H9 (cell line): ENCODE measurements around the gene KRT6A. TPM values are rescaled to one million over a fixed set of nuclear protein-coding genes. Genes with fewer than 3 reads are reported as not detected.

ENCODE experiments used
- DNase-seq: peaks from one replicate; pipeline ENCODE4 v3.0.0-alpha.2; 2017
- H2AFZ ChIP-seq: one replicate; pipeline ENCODE4 v1.6.1; 2013; ENCODE audit warnings: mild to moderate bottlenecking, low read length, control low read depth, moderate library complexity
- H2AK5ac ChIP-seq: 2 replicates; pipeline ENCODE4 v1.6.1; 2013; ENCODE audit warnings: low read length, control low read depth, mixed read lengths; ENCODE audit not compliant: insufficient read length
- H2BK120ac ChIP-seq: one replicate; pipeline ENCODE4 v1.6.1; 2013; ENCODE audit warnings: low read depth, mild to moderate bottlenecking, low read length, control low read depth, inconsistent platforms; ENCODE audit not compliant: poor library complexity, severe bottlenecking
- H2BK12ac ChIP-seq: 2 replicates; pipeline ENCODE4 v1.6.1; 2013; ENCODE audit warnings: low read length, control low read depth, mixed read lengths, low read depth; ENCODE audit not compliant: insufficient read length
- H2BK15ac ChIP-seq: 2 replicates; pipeline ENCODE4 v1.6.1; 2013; ENCODE audit warnings: low read depth, low read length, control low read depth
- H2BK20ac ChIP-seq: one replicate; pipeline ENCODE4 v1.6.1; 2013; ENCODE audit warnings: low read depth, mild to moderate bottlenecking, low read length, control low read depth, inconsistent platforms; ENCODE audit not compliant: poor library complexity, severe bottlenecking
- H2BK5ac ChIP-seq: 2 replicates; pipeline ENCODE4 v1.6.1; 2013; ENCODE audit warnings: low read length, control low read depth, mixed read lengths; ENCODE audit not compliant: insufficient read length
- H3K14ac ChIP-seq: 2 replicates; pipeline ENCODE4 v1.6.1; 2013; ENCODE audit warnings: low read length, control low read depth; ENCODE audit not compliant: insufficient read depth
- H3K18ac ChIP-seq: 2 replicates; pipeline ENCODE4 v1.6.1; 2013; ENCODE audit warnings: low read depth, mild to moderate bottlenecking, mixed read lengths, low read length, control low read depth; ENCODE audit not compliant: insufficient read length
- H3K23ac ChIP-seq: 2 replicates; pipeline ENCODE4 v1.6.1; 2013; ENCODE audit warnings: low read length, control low read depth, mixed read lengths, low read depth; ENCODE audit not compliant: insufficient read length
- H3K23me2 ChIP-seq: 2 replicates; pipeline ENCODE4 v1.6.1; 2013; ENCODE audit warnings: low read depth, mild to moderate bottlenecking, mixed read lengths, low read length, control low read depth; ENCODE audit not compliant: insufficient read length, poor library complexity, severe bottlenecking
- H3K27ac ChIP-seq: 2 replicates; pipeline ENCODE4 v1.5.1; 2013; ENCODE audit warnings: low read length, control low read depth, mixed read lengths, low read depth; ENCODE audit not compliant: insufficient read length
- H3K27me3 ChIP-seq: 2 replicates; pipeline ENCODE4 v1.6.1; 2013; ENCODE audit warnings: low read length, control low read depth, inconsistent platforms; ENCODE audit not compliant: insufficient read depth
- H3K4ac ChIP-seq: 2 replicates; pipeline ENCODE4 v1.6.1; 2013; ENCODE audit warnings: low read depth, mild to moderate bottlenecking, control low read depth, inconsistent platforms, low read length, moderate library complexity
- H3K4me1 ChIP-seq: 2 replicates; pipeline ENCODE4 v1.6.1; 2013; ENCODE audit warnings: low read length, control low read depth, inconsistent platforms; ENCODE audit not compliant: insufficient read depth
- H3K4me2 ChIP-seq: 2 replicates; pipeline ENCODE4 v1.6.1; 2013; ENCODE audit warnings: low read length, control low read depth, mixed read lengths; ENCODE audit not compliant: insufficient read length, insufficient read depth
- H3K56ac ChIP-seq: 2 replicates; pipeline ENCODE4 v1.6.1; 2013; ENCODE audit warnings: low read depth, mild to moderate bottlenecking, mixed read lengths, low read length, control low read depth; ENCODE audit not compliant: insufficient read length
- H3K79me1 ChIP-seq: 2 replicates; pipeline ENCODE4 v1.6.1; 2013; ENCODE audit warnings: low read depth, mild to moderate bottlenecking, moderate library complexity, low read length, control low read depth, inconsistent platforms; ENCODE audit not compliant: insufficient read depth, poor library complexity, severe bottlenecking
- H3K79me2 ChIP-seq: 2 replicates; pipeline ENCODE4 v1.6.1; 2013; ENCODE audit warnings: low read length, control low read depth, inconsistent platforms; ENCODE audit not compliant: insufficient read depth
- H3K9ac ChIP-seq: 2 replicates; pipeline ENCODE4 v1.6.1; 2013; ENCODE audit warnings: low read length, control low read depth, mixed read lengths; ENCODE audit not compliant: insufficient read length; ENCODE audit errors: extremely low read depth
- H3K9me3 ChIP-seq: one replicate; pipeline ENCODE4 v1.6.1; 2013; ENCODE audit warnings: low read depth, low read length, inconsistent platforms; ENCODE audit not compliant: control insufficient read depth
- H3T11ph ChIP-seq: one replicate; pipeline ENCODE4 v1.6.1; 2013; ENCODE audit warnings: mild to moderate bottlenecking, low read length, control low read depth, inconsistent platforms
- H4K20me1 ChIP-seq: one replicate; pipeline ENCODE4 v1.6.1; 2013; ENCODE audit not compliant: control insufficient read depth, insufficient read length, insufficient read depth
- H4K5ac ChIP-seq: 2 replicates; pipeline ENCODE4 v1.6.1; 2013; ENCODE audit warnings: low read depth, mild to moderate bottlenecking, mixed read lengths, low read length, control low read depth; ENCODE audit not compliant: insufficient read length
- H4K8ac ChIP-seq: replicated peaks from 2 replicates; pipeline ENCODE4 v1.6.1; 2013; ENCODE audit warnings: low read length, control low read depth, mixed read lengths, low read depth; ENCODE audit not compliant: insufficient read length
- H4K91ac ChIP-seq: 2 replicates; pipeline ENCODE4 v1.6.1; 2013; ENCODE audit warnings: low read depth, mild to moderate bottlenecking, moderate library complexity, mixed read lengths, low read length, control low read depth; ENCODE audit not compliant: insufficient read length
- H3K27ac Mint-ChIP-seq, 3 experiments: 2 replicates in 2 of 3; 3 replicates in 1 of 3; pipeline ENCODE4 v1.8.0; 2020 to 2021; ENCODE audit warnings: mixed read lengths in 3 of 3, mild to moderate bottlenecking in 1 of 3, moderate library complexity in 1 of 3
- H3K27me3 Mint-ChIP-seq: 2 replicates; pipeline ENCODE4 v1.8.0; 2021; ENCODE audit warnings: low read depth, mild to moderate bottlenecking, moderate library complexity, mixed read lengths
- H3K36me3 Mint-ChIP-seq, 3 experiments: 2 replicates in 2 of 3; 3 replicates in 1 of 3; pipeline ENCODE4 v1.8.0; 2020 to 2021; ENCODE audit warnings: low read depth in 3 of 3, mixed read lengths in 3 of 3; ENCODE audit not compliant: insufficient read depth in 1 of 3
- H3K4me1 Mint-ChIP-seq, 2 experiments: 2 replicates each; pipeline ENCODE4 v1.8.0; 2020; ENCODE audit warnings: mixed read lengths in 2 of 2
- H3K4me3 Mint-ChIP-seq, 2 experiments: 2 replicates in 1 of 2; 3 replicates in 1 of 2; pipeline ENCODE4 v1.8.0; 2020 to 2021; ENCODE audit warnings: mild to moderate bottlenecking in 2 of 2, mixed read lengths in 2 of 2, moderate library complexity in 1 of 2
- H3K9me3 Mint-ChIP-seq, 2 experiments: 2 replicates in 1 of 2; 3 replicates in 1 of 2; pipeline ENCODE4 v1.8.0; 2020; ENCODE audit warnings: mild to moderate bottlenecking in 2 of 2, mixed read lengths in 2 of 2, moderate library complexity in 1 of 2
- CTCF ChIP-seq: fragments of 200-600 bp; sonication (generic); conservative IDR thresholded peaks from 3 replicates; pipeline ENCODE4 v1.8.0; 2021; ENCODE audit warnings: antibody characterized with exemption, mild to moderate bottlenecking
- WGBS: extraction: QIAGEN DNeasy Blood & Tissue Kit; methylation state at CpG from one replicate; pipeline ENCODE4 v1.1.7; 2013; ENCODE audit warnings: missing lambda C conversion rate, low lambda C conversion rate, mixed read lengths; ENCODE audit not compliant: insufficient read length; ENCODE audit errors: extremely low coverage; 5-methylcytosine and 5-hydroxymethylcytosine counted together
- total RNA-seq: library from RNA; stranded (reverse); gene quantifications from 2 replicates; pipeline ENCODE4 v1.2.1, GENCODE V29; 2021

KRT6A gene
- total RNA-seq, 1 experiment from 2014 or later = not detected

- Histone ChIP-seq H2AFZ (no peak within 1 kb of the TSS), H2BK15ac (no peak within 1 kb of the TSS), H4K8ac (no peak within 1 kb of the TSS), H4K20me1 (no peaks in the 10 kb centered on the region), H2BK5ac (no peak within 1 kb of the TSS), H3K56ac (no peak within 1 kb of the TSS), H4K5ac (no peak within 1 kb of the TSS), H3T11ph (no peak within 1 kb of the TSS), H2BK120ac (no peak within 1 kb of the TSS), H3K4me2 (no peak within 1 kb of the TSS), H2BK20ac (no peak within 1 kb of the TSS), H2AK5ac (no peak within 1 kb of the TSS), H3K23ac (no peak within 1 kb of the TSS), H3K4me1 (no peaks in the 10 kb centered on the region), H3K9me3 (no peaks in the 10 kb centered on the region), H3K9ac (no peak within 1 kb of the TSS), H3K14ac (no peak within 1 kb of the TSS), H3K23me2 (no peaks in the 10 kb centered on the region), H3K79me2 (no peaks in the 10 kb centered on the region), H3K79me1 (no peaks in the 10 kb centered on the region), H3K27me3 (peaks cover 3% of the 10 kb centered on the region; the same call in 1 of the 2 replicates), H2BK12ac (no peak within 1 kb of the TSS), H3K27ac (no peak within 1 kb of the TSS), H3K18ac (no peak within 1 kb of the TSS), H4K91ac (no peak within 1 kb of the TSS), H3K4ac (no peak within 1 kb of the TSS)
- peaks cover 14% of the 10 kb centered on the region in 2 experiments for H3K4me1 Mint-ChIP-seq
- no peaks in the 10 kb centered on the region; a peak in 1 of 5 replicates for H3K9me3 Mint-ChIP-seq
- peaks cover 24% of the 10 kb centered on the region for H3K27me3 Mint-ChIP-seq
- no peak for DNase-seq
- TF ChIP-seq CTCF = no peak
- peak within 1 kb of the TSS in 2 of 3 experiments; percentile 38 to 55; a peak in 1 of 7 replicates for H3K27ac Mint-ChIP-seq
- H3K36me3 Mint-ChIP-seq = no peaks in the 10 kb centered on the region
- WGBS = no CpG with 5 or more reads among the region's 6 CpGs
- no peak within 1 kb of the TSS for H3K4me3 Mint-ChIP-seq
Observed at GRCh38 chr12:52452101-52452500, 41.0 kb downstream of the KRT6A start, which contains the start of gene KRT6B. TSS of gene KRT6B (minus strand) at chr12:52452146. CDS start at chr12:52452078, 68 bp downstream.
